K562 (cell line): ENCODE data around the gene INSIG1. TPM values are rescaled to one million over a fixed set of nuclear protein-coding genes. Genes with fewer than 3 reads are reported as not detected.

Experiments
- FOXM1 ChIP-seq, 2 experiments: fragments of 450-650 bp in 1 of 2; sonication (generic) in 1 of 2; formaldehyde crosslinking in 1 of 2; IDR thresholded peaks; 2 replicates each; pipeline versions ENCODE4 v1.6.1 to v1.9.0; 2017 to 2022; ENCODE audit warnings: low read depth in 2 of 2, mild to moderate bottlenecking in 2 of 2, missing genetic modification reagents in 1 of 2, moderate library complexity in 1 of 2
- HSF4 ChIP-seq: fragments of 250-450 bp; sonication (Bioruptor Pico); IDR thresholded peaks from 2 replicates; pipeline ENCODE4 v2.1.2; 2022; ENCODE audit warnings: mild to moderate bottlenecking, moderate library complexity, borderline replicate concordance
- ILK ChIP-seq: fragments of 450-650 bp; IDR thresholded peaks from 2 replicates; pipeline ENCODE4 v1.6.1; 2016; ENCODE audit warnings: missing genetic modification characterization, low read depth, mild to moderate bottlenecking, missing compliant biosample characterization, moderate library complexity, borderline replicate concordance
- PML ChIP-seq: IDR thresholded peaks from 2 replicates; pipeline ENCODE4 v1.6.1; 2012; ENCODE audit warnings: low read length, inconsistent platforms
- RB1 ChIP-seq: fragments of 450-650 bp; IDR thresholded peaks from 2 replicates; pipeline ENCODE4 v1.6.1; 2017; ENCODE audit warnings: low read depth, mild to moderate bottlenecking
- TARDBP ChIP-seq: fragments of 450-650 bp; IDR thresholded peaks from 2 replicates; pipeline ENCODE4 v1.6.1; 2016
- ZFP1 ChIP-seq: fragments of 450-650 bp; formaldehyde crosslinking; IDR thresholded peaks from 2 replicates; pipeline ENCODE4 v1.4.0; 2020; ENCODE audit warnings: mild to moderate bottlenecking, mixed read lengths
- ZNF212 ChIP-seq: fragments of 450-650 bp; formaldehyde crosslinking; IDR thresholded peaks from 2 replicates; pipeline ENCODE4 v1.4.0; 2020; ENCODE audit warnings: mild to moderate bottlenecking
- ZNF347 ChIP-seq: fragments of 450-650 bp; formaldehyde crosslinking; IDR thresholded peaks from 2 replicates; pipeline ENCODE4 v1.4.0; 2020; ENCODE audit warnings: low read depth, mild to moderate bottlenecking, moderate library complexity
- polyA plus RNA-seq, 8 experiments: library from polyadenylated mRNA; depleted of rRNA in 4 of 8; stranded (reverse) in 5 of 8; unstranded in 3 of 8; fragments of >200 nt; fragmentation: Nextera tagmentation in 2 of 8; fragmentation: Illumina TruSeq in 1 of 8; extraction: Ambion mirVana in 2 of 8; extraction: Trizol in 1 of 8; gene quantifications; 2 replicates each; pipeline versions ENCODE4 v1.2.1 to v1.2.3, GENCODE V29; 2011 to 2014; ENCODE audit warnings: inconsistent platforms in 1 of 8, missing spikeins in 1 of 8
- total RNA-seq, 7 experiments: library from RNA; depleted of rRNA in 6 of 7; stranded (reverse); fragments of >200 nt in 6 of 7; fragmentation: Illumina TruSeq in 2 of 7; extraction: Trizol in 2 of 7; gene quantifications; 2 replicates each; pipeline versions ENCODE4 v1.2.1 to v1.2.3, GENCODE V29; 2011 to 2021; ENCODE audit warnings: low replicate concordance in 1 of 7
- TF ChIP-seq, protein P1 (sequence below): IDR thresholded peaks from 3 replicates; pipeline ENCODE4 v1.6.1; 2011; ENCODE audit warnings: borderline replicate concordance, mild to moderate bottlenecking, moderate library complexity; ENCODE audit not compliant: insufficient read length; ENCODE audit errors: extremely low read depth
- TF ChIP-seq, protein P2 (sequence below): fragments of 450-650 bp; IDR thresholded peaks from 2 replicates; pipeline ENCODE4 v1.6.1; 2018; ENCODE audit warnings: mild to moderate bottlenecking, low read depth; ENCODE audit not compliant: partially characterized antibody
- TF ChIP-seq, protein P3 (sequence below): sonication (generic); formaldehyde crosslinking; IDR thresholded peaks from 2 replicates; pipeline ENCODE4 v1.8.0; 2022; ENCODE audit warnings: missing genetic modification reagents, mild to moderate bottlenecking, moderate library complexity, borderline replicate concordance

The INSIG1 gene
- total and polyA plus RNA-seq, 9 of the 15 experiments (the other 6 are each of a cell fraction or from before 2014, with no cell fraction given): 57.1 to 787 (median 238) TPM

DNA sequence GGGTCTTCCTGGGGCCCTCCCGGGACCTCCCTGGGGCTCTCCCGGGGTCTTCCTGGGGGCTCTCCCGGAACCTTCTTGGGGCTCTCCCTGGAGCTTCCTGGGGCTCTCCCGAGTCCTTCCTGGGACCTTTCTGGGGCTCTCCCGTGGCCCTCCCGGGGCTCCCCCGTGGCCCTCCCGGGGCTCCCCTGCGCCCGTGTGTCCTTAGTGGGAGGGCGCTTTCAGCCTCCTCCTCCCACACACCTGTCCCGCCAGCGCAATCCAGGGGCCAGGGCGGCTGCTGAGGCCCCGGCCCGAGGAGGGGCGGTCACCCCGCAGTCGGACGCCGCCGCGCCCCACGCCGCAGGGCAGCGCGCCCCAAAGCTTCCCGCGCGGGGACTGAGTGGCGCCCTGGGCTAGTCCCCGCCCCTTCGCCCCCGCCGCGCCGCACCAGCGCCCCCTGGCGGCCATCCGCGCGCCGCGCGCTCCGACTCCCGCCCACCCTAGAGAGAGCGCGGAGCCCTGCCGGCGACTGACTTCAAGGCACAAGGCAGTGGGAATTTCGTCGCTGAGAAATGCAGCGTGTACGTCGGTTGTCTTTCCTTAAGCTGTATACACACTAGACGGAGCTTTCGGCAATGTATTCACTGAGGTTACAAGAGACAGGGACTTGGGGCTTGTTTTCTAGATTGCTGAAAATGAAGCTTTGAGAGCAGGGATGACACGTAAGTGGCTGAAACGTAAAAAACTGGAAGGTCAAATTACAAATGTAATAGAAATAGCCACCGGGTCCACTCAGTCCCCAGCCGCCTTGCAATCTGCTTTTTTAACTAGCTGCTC is 47.1 kb downstream of the INSIG1 start (continued):
- TF ChIP-seq, protein P1, sequence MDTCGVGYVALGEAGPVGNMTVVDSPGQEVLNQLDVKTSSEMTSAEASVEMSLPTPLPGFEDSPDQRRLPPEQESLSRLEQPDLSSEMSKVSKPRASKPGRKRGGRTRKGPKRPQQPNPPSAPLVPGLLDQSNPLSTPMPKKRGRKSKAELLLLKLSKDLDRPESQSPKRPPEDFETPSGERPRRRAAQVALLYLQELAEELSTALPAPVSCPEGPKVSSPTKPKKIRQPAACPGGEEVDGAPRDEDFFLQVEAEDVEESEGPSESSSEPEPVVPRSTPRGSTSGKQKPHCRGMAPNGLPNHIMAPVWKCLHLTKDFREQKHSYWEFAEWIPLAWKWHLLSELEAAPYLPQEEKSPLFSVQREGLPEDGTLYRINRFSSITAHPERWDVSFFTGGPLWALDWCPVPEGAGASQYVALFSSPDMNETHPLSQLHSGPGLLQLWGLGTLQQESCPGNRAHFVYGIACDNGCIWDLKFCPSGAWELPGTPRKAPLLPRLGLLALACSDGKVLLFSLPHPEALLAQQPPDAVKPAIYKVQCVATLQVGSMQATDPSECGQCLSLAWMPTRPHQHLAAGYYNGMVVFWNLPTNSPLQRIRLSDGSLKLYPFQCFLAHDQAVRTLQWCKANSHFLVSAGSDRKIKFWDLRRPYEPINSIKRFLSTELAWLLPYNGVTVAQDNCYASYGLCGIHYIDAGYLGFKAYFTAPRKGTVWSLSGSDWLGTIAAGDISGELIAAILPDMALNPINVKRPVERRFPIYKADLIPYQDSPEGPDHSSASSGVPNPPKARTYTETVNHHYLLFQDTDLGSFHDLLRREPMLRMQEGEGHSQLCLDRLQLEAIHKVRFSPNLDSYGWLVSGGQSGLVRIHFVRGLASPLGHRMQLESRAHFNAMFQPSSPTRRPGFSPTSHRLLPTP: no peak
- TF ChIP-seq FOXM1 (IDR thresholded peaks at IDR 0.05; ENCODE audit: low read depth): no peak
- peak; percentile 51; the same call in 1 of the 2 replicates for TF ChIP-seq FOXM1 (CRISPR knock-in tag; IDR thresholded peaks at IDR 0.05; ENCODE audit: low read depth)
- no peak for TF ChIP-seq ILK
- TF ChIP-seq PML: 0 out of 2 replicates have a peak, but pooled peaks have one; percentile 18
- TF ChIP-seq ZNF347 (CRISPR knock-in tag): no peak
- TF ChIP-seq TARDBP: peak; percentile 25; the same call in 1 of the 2 replicates
- TF ChIP-seq ZNF212: no peak
- peak; percentile 100 for TF ChIP-seq RB1
- TF ChIP-seq, protein P2, sequence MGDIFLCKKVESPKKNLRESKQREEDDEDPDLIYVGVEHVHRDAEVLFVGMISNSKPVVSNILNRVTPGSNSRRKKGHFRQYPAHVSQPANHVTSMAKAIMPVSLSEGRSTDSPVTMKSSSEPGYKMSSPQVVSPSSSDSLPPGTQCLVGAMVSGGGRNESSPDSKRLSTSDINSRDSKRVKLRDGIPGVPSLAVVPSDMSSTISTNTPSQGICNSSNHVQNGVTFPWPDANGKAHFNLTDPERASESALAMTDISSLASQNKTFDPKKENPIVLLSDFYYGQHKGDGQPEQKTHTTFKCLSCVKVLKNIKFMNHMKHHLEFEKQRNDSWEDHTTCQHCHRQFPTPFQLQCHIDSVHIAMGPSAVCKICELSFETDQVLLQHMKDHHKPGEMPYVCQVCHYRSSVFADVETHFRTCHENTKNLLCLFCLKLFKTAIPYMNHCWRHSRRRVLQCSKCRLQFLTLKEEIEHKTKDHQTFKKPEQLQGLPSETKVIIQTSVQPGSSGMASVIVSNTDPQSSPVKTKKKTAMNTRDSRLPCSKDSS: no peak
- no peak for TF ChIP-seq ZFP1 (CRISPR knock-in tag)
- no peak for TF ChIP-seq HSF4 (CRISPR knock-in tag)
- TF ChIP-seq, protein P3, sequence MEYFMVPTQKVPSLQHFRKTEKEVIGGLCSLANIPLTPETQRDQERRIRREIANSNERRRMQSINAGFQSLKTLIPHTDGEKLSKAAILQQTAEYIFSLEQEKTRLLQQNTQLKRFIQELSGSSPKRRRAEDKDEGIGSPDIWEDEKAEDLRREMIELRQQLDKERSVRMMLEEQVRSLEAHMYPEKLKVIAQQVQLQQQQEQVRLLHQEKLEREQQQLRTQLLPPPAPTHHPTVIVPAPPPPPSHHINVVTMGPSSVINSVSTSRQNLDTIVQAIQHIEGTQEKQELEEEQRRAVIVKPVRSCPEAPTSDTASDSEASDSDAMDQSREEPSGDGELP: no peak
